Loucy (cell line): Measurements from ENCODE around the gene TMTC1.

ENCODE experiments used
- CTCF ChIP-seq: fragments of 200-600 bp; sonication (generic); conservative IDR thresholded peaks from 2 replicates; pipeline ENCODE4 v1.5.1; 2014; ENCODE audit warnings: mild to moderate bottlenecking, antibody characterized with exemption, low read length
- EZH2phosphoT487 ChIP-seq: fragments of 200-600 bp; IDR thresholded peaks from 2 replicates; pipeline ENCODE4 v1.6.1; 2018; ENCODE audit warnings: antibody characterized with exemption, mild to moderate bottlenecking, moderate library complexity, borderline replicate concordance

- TF ChIP-seq CTCF (no peak), EZH2phosphoT487 (no peak)
These were observed at the start of gene TMTC1 for GRCh38 chr12:29783773-29784666.
